Measurements from ENCODE around the gene OR4E2.

DNA sequence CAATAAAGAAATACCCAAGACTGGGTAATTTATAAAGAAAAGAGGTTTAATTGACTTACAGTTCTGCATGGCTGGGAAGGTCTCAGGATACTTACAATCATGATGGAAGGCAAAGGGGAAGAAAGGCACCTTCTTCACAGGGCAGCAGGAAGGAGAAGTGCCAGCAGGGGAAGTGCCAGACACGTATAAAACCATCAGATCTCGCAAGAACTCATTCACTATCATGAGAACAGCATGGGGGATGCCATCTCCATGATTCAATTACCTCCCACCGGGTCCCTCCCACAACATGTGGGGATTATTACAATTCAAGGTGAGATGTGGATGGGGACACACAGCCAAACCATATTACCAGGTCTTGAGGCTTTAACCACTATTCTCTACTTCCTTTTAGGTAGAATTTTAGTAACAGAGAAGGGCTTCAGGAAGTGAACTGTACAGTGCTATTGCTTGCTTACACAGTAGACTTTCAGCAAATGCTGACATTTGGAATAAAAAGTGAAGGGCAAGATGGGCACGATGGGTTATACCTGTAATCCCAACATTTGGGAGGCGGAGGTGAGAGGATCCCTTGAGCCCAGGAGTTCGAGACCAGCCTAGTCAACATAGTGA is 60.8 kb downstream of the OR4E2 start:
- TF ChIP-seq, protein P1, sequence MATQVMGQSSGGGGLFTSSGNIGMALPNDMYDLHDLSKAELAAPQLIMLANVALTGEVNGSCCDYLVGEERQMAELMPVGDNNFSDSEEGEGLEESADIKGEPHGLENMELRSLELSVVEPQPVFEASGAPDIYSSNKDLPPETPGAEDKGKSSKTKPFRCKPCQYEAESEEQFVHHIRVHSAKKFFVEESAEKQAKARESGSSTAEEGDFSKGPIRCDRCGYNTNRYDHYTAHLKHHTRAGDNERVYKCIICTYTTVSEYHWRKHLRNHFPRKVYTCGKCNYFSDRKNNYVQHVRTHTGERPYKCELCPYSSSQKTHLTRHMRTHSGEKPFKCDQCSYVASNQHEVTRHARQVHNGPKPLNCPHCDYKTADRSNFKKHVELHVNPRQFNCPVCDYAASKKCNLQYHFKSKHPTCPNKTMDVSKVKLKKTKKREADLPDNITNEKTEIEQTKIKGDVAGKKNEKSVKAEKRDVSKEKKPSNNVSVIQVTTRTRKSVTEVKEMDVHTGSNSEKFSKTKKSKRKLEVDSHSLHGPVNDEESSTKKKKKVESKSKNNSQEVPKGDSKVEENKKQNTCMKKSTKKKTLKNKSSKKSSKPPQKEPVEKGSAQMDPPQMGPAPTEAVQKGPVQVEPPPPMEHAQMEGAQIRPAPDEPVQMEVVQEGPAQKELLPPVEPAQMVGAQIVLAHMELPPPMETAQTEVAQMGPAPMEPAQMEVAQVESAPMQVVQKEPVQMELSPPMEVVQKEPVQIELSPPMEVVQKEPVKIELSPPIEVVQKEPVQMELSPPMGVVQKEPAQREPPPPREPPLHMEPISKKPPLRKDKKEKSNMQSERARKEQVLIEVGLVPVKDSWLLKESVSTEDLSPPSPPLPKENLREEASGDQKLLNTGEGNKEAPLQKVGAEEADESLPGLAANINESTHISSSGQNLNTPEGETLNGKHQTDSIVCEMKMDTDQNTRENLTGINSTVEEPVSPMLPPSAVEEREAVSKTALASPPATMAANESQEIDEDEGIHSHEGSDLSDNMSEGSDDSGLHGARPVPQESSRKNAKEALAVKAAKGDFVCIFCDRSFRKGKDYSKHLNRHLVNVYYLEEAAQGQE (IDR thresholded peaks at IDR 0.05; ENCODE audit: insufficient read depth in 1 of 2, low read depth in 2 of 2, low read length in 2 of 2): no peak
- TF ChIP-seq TAF1 (IDR thresholded peaks at IDR 0.05; ENCODE audit: borderline replicate concordance, insufficient read depth, low read length) (no peak), POLR2AphosphoS5 (IDR thresholded peaks at IDR 0.05; ENCODE audit: low read depth, low read length) (no peak)

All from PFSK-1 (cell line).